Fibroblast of lung (primary cell): Measurements from ENCODE around the gene FAM25G. TPM values are rescaled to one million over a fixed set of nuclear protein-coding genes. Genes with fewer than 3 reads are reported as not detected.

Source experiments
- DNase-seq, 2 donors: peaks; one replicate each; pipeline versions ENCODE4 v3.0.0 to v3.0.0-alpha.2; 2010; ENCODE audit warnings: low read depth in 2 of 2
- H2AFZ ChIP-seq: 2 replicates; pipeline ENCODE4 v1.5.1; 2012; ENCODE audit warnings: low read length, control low read depth, inconsistent platforms
- H3K27ac ChIP-seq: 2 replicates; pipeline ENCODE4 v1.5.1; 2011; ENCODE audit warnings: low read length, control low read depth; ENCODE audit not compliant: insufficient read depth
- H3K27me3 ChIP-seq: 2 replicates; pipeline ENCODE4 v1.5.1; 2011; ENCODE audit warnings: mild to moderate bottlenecking, low read length; ENCODE audit not compliant: control insufficient read depth, insufficient read depth
- H3K36me3 ChIP-seq: 2 replicates; pipeline ENCODE4 v1.5.1; 2011; ENCODE audit warnings: low read length; ENCODE audit not compliant: control insufficient read depth, insufficient read depth
- H3K4me1 ChIP-seq: 2 replicates; pipeline ENCODE4 v1.5.1; 2011; ENCODE audit warnings: low read length; ENCODE audit not compliant: control insufficient read depth, insufficient read depth; ENCODE audit errors: extremely low read depth
- H3K4me2 ChIP-seq: 2 replicates; pipeline ENCODE4 v1.5.1; 2011; ENCODE audit warnings: low read length, control low read depth; ENCODE audit not compliant: insufficient read depth; ENCODE audit errors: extremely low read depth
- H3K4me3 ChIP-seq, 4 experiments: fragments of 200-600 bp in 1 of 4; sonication (generic) in 1 of 4; replicated peaks in 1 of 4; 2 replicates each; pipeline ENCODE4 v1.5.1; 2011 to 2016; ENCODE audit warnings: low read length in 4 of 4, low read depth in 3 of 4, mild to moderate bottlenecking in 3 of 4, control low read depth in 2 of 4, inconsistent platforms in 1 of 4, mixed read lengths in 1 of 4; ENCODE audit not compliant: insufficient read depth in 1 of 4; ENCODE audit errors: control extremely low read depth in 1 of 4
- H3K79me2 ChIP-seq: 2 replicates; pipeline ENCODE4 v1.5.1; 2012; ENCODE audit warnings: mild to moderate bottlenecking, low read length, inconsistent platforms; ENCODE audit not compliant: control insufficient read depth, insufficient read depth
- H3K9ac ChIP-seq: 2 replicates; pipeline ENCODE4 v1.5.1; 2011; ENCODE audit warnings: mild to moderate bottlenecking, low read length, control low read depth; ENCODE audit not compliant: insufficient read depth
- H3K9me3 ChIP-seq: 2 replicates; pipeline ENCODE4 v1.5.1; 2012; ENCODE audit warnings: low read depth, low read length; ENCODE audit not compliant: control insufficient read depth, insufficient read depth
- H4K20me1 ChIP-seq: 2 replicates; pipeline ENCODE4 v1.5.1; 2011; ENCODE audit warnings: low read length; ENCODE audit not compliant: control insufficient read depth, insufficient read depth; ENCODE audit errors: extremely low read depth
- CTCF ChIP-seq, 2 donors: IDR thresholded peaks in 1 of 2; conservative IDR thresholded peaks in 1 of 2; 1 replicate in 1 of 2; 2 replicates in 1 of 2; pipeline ENCODE4 v1.5.1; 2011 to 2012; ENCODE audit warnings: low read length in 2 of 2, control low read depth in 1 of 2, inconsistent platforms in 1 of 2, low read depth in 1 of 2, mild to moderate bottlenecking in 1 of 2
- EZH2 ChIP-seq: IDR thresholded peaks from 2 replicates; pipeline ENCODE4 v1.5.1; 2012; ENCODE audit warnings: low read length, control low read depth, mild to moderate bottlenecking; ENCODE audit errors: missing control alignments
- polyA plus RNA-seq, 2 donors: library from polyadenylated mRNA; depleted of rRNA in 1 of 2; stranded (reverse) in 1 of 2; unstranded in 1 of 2; fragments of >200 nt; gene quantifications; 2 replicates each; pipeline ENCODE4 v1.2.1, GENCODE V29; 2011 to 2012; ENCODE audit warnings: missing spikeins in 1 of 2
- total RNA-seq: library from RNA; depleted of rRNA; stranded (reverse); fragments of >200 nt; gene quantifications from 2 replicates; pipeline ENCODE4 v1.2.1, GENCODE V29; 2014

The FAM25G gene
- total and polyA plus RNA-seq, 2 donors (not counting 1 experiment from before 2014, with no cell fraction given): not detected

DNA sequence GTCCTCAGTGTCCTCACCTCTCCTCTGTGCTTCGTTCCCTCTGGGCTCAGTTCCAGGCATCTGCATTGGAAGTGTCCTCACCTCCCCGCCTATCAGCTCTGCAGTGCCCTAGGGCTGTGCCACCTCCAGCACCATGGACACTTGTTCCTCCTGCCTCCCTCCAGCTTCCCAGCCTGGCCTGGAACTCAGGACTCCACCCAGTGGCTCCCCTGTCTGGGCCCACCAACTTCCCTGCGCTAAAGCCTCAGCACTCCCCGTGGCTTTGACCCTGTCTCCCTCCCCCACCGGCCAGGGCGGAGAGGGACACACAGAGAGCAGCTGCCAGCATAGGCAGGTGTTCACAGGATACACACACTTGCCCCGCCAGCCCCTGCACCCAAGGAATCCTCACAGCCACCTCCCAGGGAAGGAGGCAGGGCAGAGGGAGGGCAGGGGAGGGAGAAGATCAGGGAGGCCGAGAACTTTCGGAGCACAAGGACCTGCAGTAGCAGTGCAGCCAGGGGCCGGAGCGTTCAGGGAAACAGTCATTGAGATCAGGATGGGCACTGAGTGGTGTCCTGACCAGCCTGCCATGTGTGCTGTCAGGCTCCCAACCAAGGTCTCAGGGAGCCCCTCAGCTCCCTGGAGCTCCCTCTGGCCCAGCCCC is 38.9 kb downstream of the FAM25G start:
- Histone ChIP-seq H2AFZ (no peak overlapping the region), H3K27ac (no peak overlapping the region)
- no peak for TF ChIP-seq EZH2
- TF ChIP-seq CTCF (conservative IDR thresholded peaks at IDR 0.05 in 1 of 2, IDR thresholded peaks at IDR 0.05 in 1 of 2; ENCODE audit: low read depth in 1 of 2, low read length in 2 of 2): no peak

GRCh38 chr10:47451998-47452494 is 39.5 kb downstream of the FAM25G start:
- Histone ChIP-seq H3K27me3 (peaks cover 6% of the 10 kb centered on the region), H3K9me3 (no peaks in the 10 kb centered on the region), H3K27ac (no peak overlapping the region), H4K20me1 (no peaks in the 10 kb centered on the region), H3K4me1 (no peaks in the 10 kb centered on the region), H2AFZ (no peak overlapping the region), H3K36me3 (no peaks in the 10 kb centered on the region), H3K4me2 (no peak overlapping the region), H3K4me3 (no peak overlapping the region), H3K79me2 (no peaks in the 10 kb centered on the region), H3K9ac (no peak overlapping the region)
- DNase-seq: no peak
- TF ChIP-seq EZH2 (no peak), CTCF (conservative IDR thresholded peaks at IDR 0.05 in 1 of 2, IDR thresholded peaks at IDR 0.05 in 1 of 2; ENCODE audit: low read depth in 1 of 2, low read length in 2 of 2) (no peak)

More for the DNA sequence above, 38.9 kb downstream of the FAM25G start:
- Histone ChIP-seq H3K36me3 (no peaks in the 10 kb centered on the region), H3K4me1 (no peaks in the 10 kb centered on the region), H3K79me2 (no peaks in the 10 kb centered on the region), H3K27me3 (peaks cover 6% of the 10 kb centered on the region), H4K20me1 (no peaks in the 10 kb centered on the region), H3K9ac (no peak overlapping the region), H3K4me2 (no peak overlapping the region), H3K9me3 (no peaks in the 10 kb centered on the region), H3K4me3 (no peak overlapping the region)
- DNase-seq: no peak

DNA sequence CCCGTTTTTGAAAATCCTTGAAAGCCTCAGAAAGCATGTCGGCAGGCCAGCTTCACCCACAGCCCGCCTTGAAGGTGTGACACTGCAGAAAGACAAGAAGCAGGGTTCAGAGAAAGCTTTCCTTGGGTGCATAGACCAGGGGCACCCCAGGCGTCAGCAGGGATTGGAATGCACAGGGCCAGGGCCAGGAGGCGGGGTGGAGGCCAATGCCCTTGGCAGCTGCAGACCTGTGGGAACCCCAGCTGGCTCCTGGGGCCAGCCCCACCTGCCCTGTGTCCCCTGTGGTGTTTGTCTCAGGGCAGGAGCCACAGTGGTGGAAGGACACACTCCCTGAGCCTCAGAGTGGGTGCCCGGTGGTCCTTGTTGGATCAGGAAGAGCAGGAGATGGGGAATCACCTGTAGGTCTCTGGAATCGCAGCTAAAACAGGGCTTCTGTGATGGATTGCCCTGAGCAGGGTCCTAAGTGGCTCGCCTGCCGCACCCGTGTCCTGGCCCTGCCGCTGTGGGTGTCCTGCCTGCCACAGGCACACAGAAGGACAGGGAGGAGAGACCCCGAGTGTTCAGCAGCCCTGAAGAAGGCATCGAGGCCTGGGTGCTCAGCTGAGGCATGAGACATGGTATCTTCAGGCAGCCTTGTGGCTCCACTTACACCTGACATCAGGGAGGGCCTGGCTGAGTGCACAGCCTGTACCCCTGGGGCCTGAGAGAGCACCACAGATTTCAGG is 40.1 kb downstream of the FAM25G start:
- Histone ChIP-seq H3K4me3 (no peak overlapping the region), H3K27ac (no peak overlapping the region), H3K4me1 (no peaks in the 10 kb centered on the region), H3K9me3 (no peaks in the 10 kb centered on the region), H4K20me1 (no peaks in the 10 kb centered on the region), H2AFZ (no peak overlapping the region), H3K27me3 (peaks cover 6% of the 10 kb centered on the region), H3K36me3 (no peaks in the 10 kb centered on the region), H3K79me2 (no peaks in the 10 kb centered on the region), H3K4me2 (no peak overlapping the region), H3K9ac (no peak overlapping the region)
- no peak for DNase-seq
- no peak for TF ChIP-seq CTCF (conservative IDR thresholded peaks at IDR 0.05 in 1 of 2, IDR thresholded peaks at IDR 0.05 in 1 of 2; ENCODE audit: low read depth in 1 of 2, low read length in 2 of 2)
- no peak for TF ChIP-seq EZH2
